SJSA1 (cell line): ENCODE measurements around the gene ANXA6. TPM values are rescaled to one million over a fixed set of nuclear protein-coding genes. Genes with fewer than 3 reads are reported as not detected.

ENCODE experiments used
- DNase-seq, 2 experiments: peaks; one replicate each; pipeline ENCODE4 v3.0.0-alpha.2; 2015 to 2020; ENCODE audit warnings: low spot score in 2 of 2, low read depth in 1 of 2
- H3K27ac ChIP-seq: fragments of 250-450 bp; sonication (Bioruptor Pico); 2 replicates; pipeline ENCODE4 v1.5.1; 2020; ENCODE audit warnings: mild to moderate bottlenecking, moderate library complexity
- H3K27me3 ChIP-seq: fragments of 250-450 bp; sonication (Bioruptor Pico); replicated peaks from 2 replicates; pipeline ENCODE4 v1.5.1; 2020; ENCODE audit warnings: mild to moderate bottlenecking, moderate library complexity
- H3K36me3 ChIP-seq: fragments of 250-450 bp; sonication (Bioruptor Pico); 2 replicates; pipeline ENCODE4 v1.5.1; 2020; ENCODE audit warnings: mild to moderate bottlenecking
- H3K4me1 ChIP-seq: fragments of 250-450 bp; sonication (Bioruptor Pico); replicated peaks from 2 replicates; pipeline ENCODE4 v1.6.1; 2021; ENCODE audit warnings: mild to moderate bottlenecking
- H3K4me3 ChIP-seq: fragments of 250-450 bp; sonication (Bioruptor Pico); 2 replicates; pipeline ENCODE4 v1.5.1; 2020; ENCODE audit warnings: mild to moderate bottlenecking
- H3K9me3 ChIP-seq: fragments of 250-450 bp; sonication (Bioruptor Pico); replicated peaks from 2 replicates; pipeline ENCODE4 v1.5.1; 2020; ENCODE audit warnings: mild to moderate bottlenecking
- total RNA-seq: library from RNA; depleted of rRNA; stranded (reverse); fragments of >200 nt; shearing (Covaris generic); gene quantifications from 2 replicates; pipeline ENCODE4 v1.2.3, GENCODE V29; 2014

The ANXA6 gene
- total RNA-seq, 1 experiment from 2014 or later: 616 TPM

- no peaks in the 10 kb centered on the region for H3K4me1 ChIP-seq
- H3K27me3 ChIP-seq: no peaks in the 10 kb centered on the region
- H3K9me3 ChIP-seq: no peaks in the 10 kb centered on the region
- DNase-seq: no peak
- no peak overlapping the region for H3K27ac ChIP-seq
- peaks cover 100% of the 10 kb centered on the region for H3K36me3 ChIP-seq
- H3K4me3 ChIP-seq: no peak overlapping the region
Observed at GRCh38 chr5:151123897-151124751, 33.5 kb downstream of the ANXA6 start.

- no peak for DNase-seq
- Histone ChIP-seq H3K4me1 (no peaks in the 10 kb centered on the region), H3K4me3 (no peak overlapping the region), H3K9me3 (no peaks in the 10 kb centered on the region), H3K36me3 (peaks cover 100% of the 10 kb centered on the region), H3K27me3 (no peaks in the 10 kb centered on the region), H3K27ac (no peak overlapping the region)
Observed at GRCh38 chr5:151122828-151123227, 34.8 kb downstream of the ANXA6 start.

GRCh38 chr5:151121665-151122064 is 35.9 kb downstream of the ANXA6 start:
- H3K4me3 ChIP-seq: no peak overlapping the region
- H3K27ac ChIP-seq: no peak overlapping the region
- DNase-seq: no peak
- H3K36me3 ChIP-seq: peaks cover 100% of the 10 kb centered on the region
- no peaks in the 10 kb centered on the region for H3K27me3 ChIP-seq
- H3K4me1 ChIP-seq: no peaks in the 10 kb centered on the region
- no peaks in the 10 kb centered on the region for H3K9me3 ChIP-seq

- Histone ChIP-seq H3K4me1 (no peaks in the 10 kb centered on the region), H3K27me3 (no peaks in the 10 kb centered on the region), H3K4me3 (no peak overlapping the region), H3K36me3 (peaks cover 100% of the 10 kb centered on the region), H3K27ac (no peak overlapping the region), H3K9me3 (no peaks in the 10 kb centered on the region)
- no peak for DNase-seq
Observed at GRCh38 chr5:151121095-151121494, 36.5 kb downstream of the ANXA6 start.

GRCh38 chr5:151118913-151119575 is 38.5 kb downstream of the ANXA6 start:
- Histone ChIP-seq H3K27ac (no peak overlapping the region), H3K4me1 (no peaks in the 10 kb centered on the region), H3K9me3 (no peaks in the 10 kb centered on the region), H3K36me3 (peaks cover 97% of the 10 kb centered on the region), H3K4me3 (no peak overlapping the region), H3K27me3 (no peaks in the 10 kb centered on the region)
- no peak for DNase-seq

GRCh38 chr5:151115272-151115905 is 42.2 kb downstream of the ANXA6 start:
- Histone ChIP-seq H3K36me3 (peaks cover 95% of the 10 kb centered on the region), H3K4me3 (no peak overlapping the region), H3K4me1 (no peaks in the 10 kb centered on the region), H3K27ac (no peak overlapping the region), H3K9me3 (no peaks in the 10 kb centered on the region), H3K27me3 (no peaks in the 10 kb centered on the region)
- peak; percentile 78 to 81 for DNase-seq

- no peak for DNase-seq
- no peaks in the 10 kb centered on the region for H3K4me1 ChIP-seq
- H3K27ac ChIP-seq: no peak overlapping the region
- no peak overlapping the region for H3K4me3 ChIP-seq
- peaks cover 95% of the 10 kb centered on the region for H3K36me3 ChIP-seq
- no peaks in the 10 kb centered on the region for H3K9me3 ChIP-seq
- H3K27me3 ChIP-seq: no peaks in the 10 kb centered on the region
Observed at GRCh38 chr5:151113651-151114050, 43.9 kb downstream of the ANXA6 start.

- DNase-seq: no peak
- no peaks in the 10 kb centered on the region for H3K9me3 ChIP-seq
- no peak overlapping the region for H3K27ac ChIP-seq
- no peak overlapping the region for H3K4me3 ChIP-seq
- no peaks in the 10 kb centered on the region for H3K27me3 ChIP-seq
- H3K4me1 ChIP-seq: no peaks in the 10 kb centered on the region
- peaks cover 95% of the 10 kb centered on the region for H3K36me3 ChIP-seq
Observed at GRCh38 chr5:151110992-151111391, 46.6 kb downstream of the ANXA6 start.

- DNase-seq: no peak
- H3K36me3 ChIP-seq: peaks cover 95% of the 10 kb centered on the region
- H3K27me3 ChIP-seq: no peaks in the 10 kb centered on the region
- H3K4me3 ChIP-seq: no peak overlapping the region
- H3K4me1 ChIP-seq: no peaks in the 10 kb centered on the region
- H3K9me3 ChIP-seq: no peaks in the 10 kb centered on the region
- H3K27ac ChIP-seq: no peak overlapping the region
Observed at GRCh38 chr5:151110122-151110681, 47.4 kb downstream of the ANXA6 start.

- peaks cover 98% of the 10 kb centered on the region for H3K36me3 ChIP-seq
- no peak overlapping the region for H3K4me3 ChIP-seq
- H3K9me3 ChIP-seq: no peaks in the 10 kb centered on the region
- no peaks in the 10 kb centered on the region for H3K4me1 ChIP-seq
- no peak overlapping the region for H3K27ac ChIP-seq
- DNase-seq: no peak
- H3K27me3 ChIP-seq: no peaks in the 10 kb centered on the region
Observed at GRCh38 chr5:151108566-151108965, 49.0 kb downstream of the ANXA6 start.

GRCh38 chr5:151107738-151108520 is 49.6 kb downstream of the ANXA6 start:
- Histone ChIP-seq H3K4me1 (no peaks in the 10 kb centered on the region), H3K27ac (no peak overlapping the region), H3K4me3 (no peak overlapping the region), H3K9me3 (no peaks in the 10 kb centered on the region), H3K27me3 (no peaks in the 10 kb centered on the region), H3K36me3 (peaks cover 100% of the 10 kb centered on the region)
- no peak for DNase-seq

GRCh38 chr5:151107084-151107483 is 50.5 kb downstream of the ANXA6 start:
- no peaks in the 10 kb centered on the region for H3K9me3 ChIP-seq
- no peak overlapping the region for H3K4me3 ChIP-seq
- peaks cover 100% of the 10 kb centered on the region for H3K36me3 ChIP-seq
- DNase-seq: no peak
- no peak overlapping the region for H3K27ac ChIP-seq
- no peaks in the 10 kb centered on the region for H3K4me1 ChIP-seq
- no peaks in the 10 kb centered on the region for H3K27me3 ChIP-seq

- peaks cover 100% of the 10 kb centered on the region for H3K36me3 ChIP-seq
Observed at GRCh38 chr5:151106509-151106908, 51.1 kb downstream of the ANXA6 start.

More at GRCh38 chr5:151106509-151106908, 51.1 kb downstream of the ANXA6 start:
- no peak for DNase-seq
- H3K27me3 ChIP-seq: no peaks in the 10 kb centered on the region
- H3K4me1 ChIP-seq: no peaks in the 10 kb centered on the region
- H3K27ac ChIP-seq: no peak overlapping the region
- H3K9me3 ChIP-seq: no peaks in the 10 kb centered on the region
- no peak overlapping the region for H3K4me3 ChIP-seq
